ENCODE data around the gene GGNBP2. TPM values are rescaled to one million over a fixed set of nuclear protein-coding genes. Genes with fewer than 3 reads are reported as not detected.
"Not testable (repeated sequence)": the region's sequence is repeated elsewhere in the genome, so short reads cannot be mapped to it uniquely, and the experiment has no call there.

GGNBP2 gene
- total RNA-seq, 2 donors from 2014 or later, result 162 to 174 TPM

DNA sequence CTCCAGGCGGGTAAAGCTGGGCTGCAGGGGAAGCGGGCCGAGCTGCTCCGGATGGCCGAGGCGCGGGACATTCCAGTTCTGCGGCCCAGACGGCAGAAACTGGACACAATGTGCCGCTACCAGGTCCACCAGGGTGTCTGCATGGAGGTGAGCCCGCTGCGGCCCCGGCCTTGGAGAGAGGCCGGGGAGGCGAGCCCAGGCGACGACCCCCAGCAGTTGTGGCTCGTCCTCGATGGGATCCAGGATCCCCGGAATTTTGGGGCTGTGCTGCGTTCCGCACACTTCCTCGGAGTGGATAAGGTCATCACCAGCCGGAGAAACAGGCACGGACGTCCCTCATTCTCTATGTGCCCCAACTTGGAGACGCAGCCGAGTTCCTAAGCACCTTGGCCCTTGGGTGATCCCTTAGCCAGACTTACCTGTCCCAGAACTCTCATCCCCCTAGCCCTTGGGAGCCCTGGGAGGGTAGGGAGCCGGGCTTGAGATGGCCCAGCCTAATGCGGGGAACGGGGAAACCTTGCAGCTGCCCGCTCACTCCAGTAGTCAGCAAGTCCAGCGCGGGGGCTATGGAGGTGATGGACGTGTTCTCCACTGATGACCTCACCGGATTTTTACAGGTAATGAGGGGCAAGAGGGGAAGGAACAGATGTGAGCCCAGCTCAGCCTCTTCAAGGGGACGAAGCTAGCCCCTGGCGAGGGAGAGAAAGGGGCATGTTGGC is 57.5 kb downstream of the GGNBP2 start:
- H3K9me3 ChIP-seq (ENCODE audit: control insufficient read depth, low read length, poor library complexity, severe bottlenecking), result no peaks in the 10 kb centered on the region
- DNase-seq (no peak), ATAC-seq (peak; percentile 6)
- Mint-ChIP-seq H3K27ac (peak overlapping the region; percentile 96), H3K4me3 (peak overlapping the region; percentile 96), H3K4me1 (peaks cover 38% of the 10 kb centered on the region), H3K27me3 (no peaks in the 10 kb centered on the region), H3K36me3 (ENCODE audit: low read depth) (peaks cover 6% of the 10 kb centered on the region)

DNA sequence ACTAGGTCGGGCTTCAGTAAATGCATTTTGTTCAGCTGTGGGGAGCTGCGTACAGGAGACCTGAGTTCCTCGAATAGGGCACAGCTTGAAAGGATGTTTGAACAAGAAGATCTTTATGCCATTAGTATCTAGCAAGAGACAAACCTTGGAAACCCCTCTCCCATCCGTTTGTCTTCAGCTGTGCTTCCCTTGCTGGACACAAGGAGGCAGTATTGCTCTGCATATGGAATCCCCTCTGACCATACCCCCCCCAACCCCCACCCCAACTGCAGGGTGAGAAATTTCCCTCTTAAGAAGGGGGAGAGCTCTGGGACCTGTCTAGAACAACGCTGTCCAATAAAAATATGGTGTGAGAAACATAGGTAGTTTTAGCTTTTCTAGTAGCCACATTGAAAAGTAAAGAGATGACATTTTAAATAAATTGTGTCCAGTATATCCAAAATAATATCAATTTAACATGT is 58.2 kb downstream of the GGNBP2 start:
- ATAC-seq (peak; percentile 62), DNase-seq (peak; percentile 40 to 52 (median 50))
- no peak overlapping the region for H3K27ac Mint-ChIP-seq
- H3K9me3 ChIP-seq (ENCODE audit: control insufficient read depth, low read length, poor library complexity, severe bottlenecking), result no peaks in the 10 kb centered on the region
- H3K4me1 Mint-ChIP-seq, result peaks cover 40% of the 10 kb centered on the region
- H3K4me3 Mint-ChIP-seq, result peak overlapping the region; percentile 96
- H3K27me3 Mint-ChIP-seq, result no peaks in the 10 kb centered on the region
- peaks cover 6% of the 10 kb centered on the region for H3K36me3 Mint-ChIP-seq (ENCODE audit: low read depth)

DNA sequence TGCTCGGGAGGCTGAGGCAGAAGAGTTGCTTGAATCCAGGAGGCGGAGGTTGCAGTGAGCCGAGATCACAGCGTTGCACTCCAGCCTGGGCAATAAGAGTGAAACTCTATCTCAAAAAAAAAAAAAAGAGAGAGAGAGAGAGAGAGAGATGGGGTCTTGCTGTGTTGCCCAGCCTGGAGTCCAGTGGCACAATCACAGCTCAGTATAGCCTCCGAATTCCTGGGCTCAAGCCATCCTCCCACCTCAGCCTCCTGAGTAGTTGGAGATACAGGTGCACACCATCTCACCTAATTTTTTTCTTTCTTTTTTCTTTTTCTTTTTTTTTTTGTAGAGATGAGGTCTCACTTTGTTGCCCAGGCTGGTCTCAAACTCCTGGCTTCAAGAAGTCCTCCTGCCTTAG is 60.3 kb downstream of the GGNBP2 start:
- H3K27ac Mint-ChIP-seq; ATAC-seq; H3K4me3 Mint-ChIP-seq; H3K9me3 ChIP-seq (ENCODE audit: control insufficient read depth, low read length, poor library complexity, severe bottlenecking); H3K36me3 Mint-ChIP-seq (ENCODE audit: low read depth); DNase-seq; H3K27me3 Mint-ChIP-seq: not testable (repeated sequence)
- H3K4me1 Mint-ChIP-seq, result peaks cover 48% of the 10 kb centered on the region

DNA sequence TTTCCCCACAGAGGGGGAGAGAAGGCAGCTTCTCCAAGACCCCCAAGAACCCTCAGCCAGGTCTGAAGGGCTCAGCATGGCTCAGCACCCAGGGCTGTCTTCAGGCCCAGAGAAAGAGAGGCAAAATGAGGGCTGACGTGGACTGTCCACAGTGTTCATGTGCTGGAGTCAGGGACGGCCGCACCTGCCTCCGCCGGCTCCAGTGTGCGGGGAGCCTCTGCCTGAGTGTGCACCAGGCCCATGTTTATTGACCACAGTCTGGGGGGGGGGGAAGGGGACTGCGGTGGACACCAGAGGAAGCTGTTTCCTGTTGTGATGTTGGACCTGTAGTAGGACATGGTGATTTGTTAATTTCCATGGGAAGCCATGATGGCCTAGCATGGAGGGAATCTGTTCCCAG is 63.6 kb downstream of the GGNBP2 start:
- DNase-seq, result no peak
- Mint-ChIP-seq H3K4me3 (no peak overlapping the region), H3K27ac (no peak overlapping the region), H3K27me3 (no peaks in the 10 kb centered on the region), H3K36me3 (ENCODE audit: low read depth) (peaks cover 6% of the 10 kb centered on the region), H3K4me1 (peaks cover 29% of the 10 kb centered on the region)
- no peaks in the 10 kb centered on the region for H3K9me3 ChIP-seq (ENCODE audit: control insufficient read depth, low read length, poor library complexity, severe bottlenecking)
- no peak for ATAC-seq

DNA sequence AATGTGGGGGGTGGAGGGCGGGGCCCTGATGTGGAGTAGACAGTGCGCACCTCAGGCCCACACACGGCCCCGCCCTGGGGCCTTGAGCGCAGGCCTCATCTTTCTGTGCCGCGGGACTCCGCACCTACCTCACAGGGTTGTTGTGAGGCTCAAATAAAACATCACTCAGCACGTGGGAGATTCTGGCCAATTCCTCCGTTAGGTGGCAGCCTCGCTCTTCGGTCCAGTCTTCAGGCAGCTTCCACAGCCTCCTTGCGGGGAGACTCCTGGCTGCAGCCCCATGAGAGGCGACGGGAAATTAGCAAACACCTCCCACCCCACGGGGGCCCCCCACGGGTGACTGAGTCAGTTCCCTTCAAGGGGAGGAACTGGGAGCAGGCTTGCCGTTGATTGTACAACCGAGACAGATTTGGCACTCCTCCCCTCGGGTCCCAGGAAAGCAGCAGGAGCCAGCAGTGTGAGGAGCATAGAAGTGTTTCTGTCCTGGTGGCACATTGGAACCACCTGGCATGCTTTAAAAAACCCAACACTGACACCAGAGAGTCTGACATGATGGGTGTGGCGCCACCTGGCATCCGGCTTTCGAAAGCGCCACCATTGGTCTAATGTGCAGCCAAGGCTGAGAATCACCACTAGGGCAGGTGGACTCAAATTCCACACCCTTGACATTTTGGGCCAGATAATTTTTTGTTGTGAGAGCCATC is 64.2 kb downstream of the GGNBP2 start:
- Mint-ChIP-seq H3K4me1 (peaks cover 26% of the 10 kb centered on the region), H3K27me3 (no peaks in the 10 kb centered on the region), H3K4me3 (peak overlapping the region; percentile 59), H3K27ac (no peak overlapping the region), H3K36me3 (ENCODE audit: low read depth) (peaks cover 6% of the 10 kb centered on the region)
- DNase-seq (no peak), ATAC-seq (peak; percentile 71)
- no peaks in the 10 kb centered on the region for H3K9me3 ChIP-seq (ENCODE audit: control insufficient read depth, low read length, poor library complexity, severe bottlenecking)

DNA sequence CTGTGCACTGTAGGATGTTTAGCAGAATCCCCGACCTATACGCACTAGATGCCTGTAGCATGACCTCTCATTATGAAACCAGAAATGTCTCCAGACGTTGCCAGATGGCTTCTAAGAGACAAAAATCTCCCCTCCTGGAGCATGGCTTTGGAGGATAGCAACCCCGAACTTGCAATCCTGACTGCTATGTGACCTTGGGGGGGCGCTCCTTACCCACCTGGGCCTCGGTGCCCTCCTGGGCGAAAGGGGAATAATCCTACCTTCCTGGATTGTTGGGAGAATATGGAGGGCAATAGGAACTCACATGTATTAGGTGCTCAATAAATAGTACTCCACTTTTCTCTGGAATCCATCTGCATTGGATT is 64.8 kb downstream of the GGNBP2 start:
- DNase-seq, result no peak
- no peak overlapping the region for H3K4me3 Mint-ChIP-seq
- ATAC-seq, result no peak
- no peak overlapping the region for H3K27ac Mint-ChIP-seq
- H3K36me3 Mint-ChIP-seq (ENCODE audit: low read depth), result peaks cover 4% of the 10 kb centered on the region
- H3K4me1 Mint-ChIP-seq, result peaks cover 21% of the 10 kb centered on the region
- no peaks in the 10 kb centered on the region for H3K27me3 Mint-ChIP-seq
- no peaks in the 10 kb centered on the region for H3K9me3 ChIP-seq (ENCODE audit: control insufficient read depth, low read length, poor library complexity, severe bottlenecking)

DNA sequence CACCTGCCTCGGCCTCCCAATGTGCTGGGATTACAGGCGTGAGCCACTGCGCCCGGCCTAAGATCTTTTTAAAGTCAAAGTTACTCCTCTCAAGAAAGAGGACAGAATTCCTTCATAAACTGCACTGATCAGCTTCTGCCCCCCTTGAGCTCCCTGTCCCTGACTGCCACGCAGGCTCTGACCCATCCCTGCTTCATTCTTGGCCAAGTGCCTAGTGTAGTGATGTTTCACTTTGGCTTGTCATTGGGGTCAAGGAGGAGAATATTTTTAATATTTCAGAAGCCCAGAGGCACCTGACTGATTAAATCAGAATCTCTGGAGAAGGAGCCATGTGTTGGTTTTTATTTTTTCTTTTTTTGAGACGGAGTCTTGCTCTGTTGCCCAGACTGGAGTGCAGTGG is 65.8 kb downstream of the GGNBP2 start:
- Mint-ChIP-seq H3K4me1 (peaks cover 17% of the 10 kb centered on the region), H3K27ac (no peak overlapping the region), H3K27me3 (no peaks in the 10 kb centered on the region), H3K36me3 (ENCODE audit: low read depth) (peaks cover 4% of the 10 kb centered on the region), H3K4me3 (no peak overlapping the region)
- ATAC-seq, result no peak
- H3K9me3 ChIP-seq (ENCODE audit: control insufficient read depth, low read length, poor library complexity, severe bottlenecking), result no peaks in the 10 kb centered on the region
- no peak for DNase-seq

DNA sequence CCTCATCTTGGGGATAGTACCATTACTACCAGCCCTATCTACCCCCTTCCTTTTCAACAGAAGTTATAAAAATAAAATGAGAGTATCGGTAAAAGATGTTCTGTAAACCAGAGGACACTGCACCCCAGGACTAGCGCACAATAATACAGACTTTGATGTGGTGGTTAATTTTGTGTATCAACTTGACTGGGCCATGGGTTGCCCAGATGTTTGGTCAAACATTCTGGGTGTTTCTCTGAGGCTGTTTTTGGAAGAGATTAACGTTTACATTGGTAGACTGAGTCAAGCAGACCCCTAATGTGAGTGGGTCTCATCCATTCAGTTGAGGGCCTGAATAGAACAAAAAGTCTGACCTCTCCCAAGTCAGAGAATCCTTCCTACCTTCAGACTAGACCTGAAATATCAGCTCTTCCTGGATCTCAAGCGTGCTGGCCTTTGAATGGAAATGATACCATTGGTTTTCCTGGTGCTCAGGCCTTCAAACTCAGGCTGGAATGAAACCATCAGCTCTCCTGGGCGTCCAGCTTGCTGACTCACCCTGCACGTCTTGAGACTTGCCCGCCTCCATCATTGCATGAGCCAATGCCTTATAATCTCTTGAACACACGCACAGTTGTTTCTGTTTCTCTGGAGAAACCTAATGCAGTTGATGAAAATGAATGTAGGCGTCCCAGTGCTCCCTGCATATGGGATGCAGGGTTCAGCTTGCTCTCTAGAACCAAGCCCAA is 66.8 kb downstream of the GGNBP2 start:
- H3K4me3 Mint-ChIP-seq, result no peak overlapping the region
- no peak overlapping the region for H3K27ac Mint-ChIP-seq
- no peak for ATAC-seq

DNA sequence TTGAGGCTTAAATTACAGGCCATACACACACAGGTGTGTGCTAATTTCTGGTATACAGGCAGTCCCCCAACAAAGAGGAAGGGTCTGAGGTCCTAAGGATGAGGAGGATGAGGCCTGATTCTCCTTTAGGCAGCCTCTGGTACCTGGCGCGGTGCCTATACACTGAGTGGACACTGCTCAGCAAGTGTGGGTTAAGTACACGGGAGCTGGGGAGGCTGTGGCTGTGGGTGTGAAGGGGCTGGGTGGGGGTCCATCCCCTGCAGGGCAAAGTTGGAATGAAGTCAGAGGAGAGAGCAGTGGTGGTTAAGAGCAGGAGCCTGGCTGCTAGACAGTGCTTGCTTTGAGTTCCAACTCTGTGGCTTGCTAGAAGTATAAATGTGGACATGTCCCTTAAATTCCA is 67.6 kb downstream of the GGNBP2 start:
- H3K27me3 Mint-ChIP-seq, result no peaks in the 10 kb centered on the region
- DNase-seq (no peak), ATAC-seq (no peak)
- H3K36me3 Mint-ChIP-seq (ENCODE audit: low read depth), result no peaks in the 10 kb centered on the region
- no peak overlapping the region for H3K27ac Mint-ChIP-seq
- no peaks in the 10 kb centered on the region for H3K9me3 ChIP-seq (ENCODE audit: control insufficient read depth, low read length, poor library complexity, severe bottlenecking)
- H3K4me1 Mint-ChIP-seq, result peaks cover 10% of the 10 kb centered on the region
- no peak overlapping the region for H3K4me3 Mint-ChIP-seq

More for the DNA sequence above, 66.8 kb downstream of the GGNBP2 start:
- H3K36me3 Mint-ChIP-seq (ENCODE audit: low read depth), result no peaks in the 10 kb centered on the region
- H3K27me3 Mint-ChIP-seq, result no peaks in the 10 kb centered on the region
- H3K9me3 ChIP-seq (ENCODE audit: control insufficient read depth, low read length, poor library complexity, severe bottlenecking), result no peaks in the 10 kb centered on the region
- no peak for DNase-seq
- H3K4me1 Mint-ChIP-seq, result peaks cover 10% of the 10 kb centered on the region

DNA sequence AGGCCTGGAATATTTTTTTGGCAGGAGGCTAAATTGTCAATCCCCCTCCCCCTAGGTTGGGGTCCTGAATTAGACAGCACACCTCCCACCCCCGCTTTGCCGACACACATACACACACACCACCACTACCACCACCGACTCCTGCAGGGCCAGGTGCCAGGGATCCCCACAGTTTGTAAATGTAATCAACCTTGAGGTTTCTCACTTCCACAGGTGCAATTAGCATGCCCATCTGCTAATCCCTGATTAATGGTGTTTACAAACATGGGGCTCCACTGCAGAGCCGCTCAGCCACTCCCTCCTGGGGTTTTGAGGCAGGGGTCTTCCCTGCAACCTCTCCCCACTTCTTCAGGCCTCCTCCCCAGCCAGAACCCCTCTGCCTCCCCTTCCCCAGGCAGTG is 68.4 kb downstream of the GGNBP2 start:
- H3K9me3 ChIP-seq (ENCODE audit: control insufficient read depth, low read length, poor library complexity, severe bottlenecking), result no peaks in the 10 kb centered on the region
- no peak for DNase-seq
- Mint-ChIP-seq H3K27ac (no peak overlapping the region), H3K27me3 (no peaks in the 10 kb centered on the region), H3K4me3 (no peak overlapping the region), H3K4me1 (peaks cover 6% of the 10 kb centered on the region), H3K36me3 (ENCODE audit: low read depth) (no peaks in the 10 kb centered on the region)
- no peak for ATAC-seq

DNA sequence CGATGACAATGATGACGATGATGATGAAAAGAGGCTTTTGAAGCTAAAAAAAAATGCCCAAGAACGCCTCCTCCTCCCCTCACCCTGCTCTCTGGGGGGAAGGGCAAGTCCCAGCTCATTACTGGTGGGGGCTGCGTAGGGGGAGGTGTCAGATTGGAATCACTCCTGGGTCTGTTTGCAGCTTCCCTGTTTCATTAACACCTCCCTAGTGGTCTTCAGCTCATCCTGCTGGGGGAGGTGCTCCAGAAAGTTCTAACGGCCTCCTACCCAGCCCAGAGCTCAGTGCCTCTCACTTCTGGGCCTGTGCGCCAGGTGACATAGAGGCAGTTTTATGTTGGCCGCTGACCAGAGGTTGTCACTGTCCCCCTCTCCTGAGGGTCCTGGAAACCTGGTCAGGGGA is 69.4 kb downstream of the GGNBP2 start:
- DNase-seq (no peak), ATAC-seq (no peak)
- H3K36me3 Mint-ChIP-seq (ENCODE audit: low read depth), result no peaks in the 10 kb centered on the region
- H3K27me3 Mint-ChIP-seq, result no peaks in the 10 kb centered on the region
- peaks cover 6% of the 10 kb centered on the region for H3K4me1 Mint-ChIP-seq
- H3K4me3 Mint-ChIP-seq, result no peak overlapping the region
- H3K27ac Mint-ChIP-seq, result no peak overlapping the region
- no peaks in the 10 kb centered on the region for H3K9me3 ChIP-seq (ENCODE audit: control insufficient read depth, low read length, poor library complexity, severe bottlenecking)

DNA sequence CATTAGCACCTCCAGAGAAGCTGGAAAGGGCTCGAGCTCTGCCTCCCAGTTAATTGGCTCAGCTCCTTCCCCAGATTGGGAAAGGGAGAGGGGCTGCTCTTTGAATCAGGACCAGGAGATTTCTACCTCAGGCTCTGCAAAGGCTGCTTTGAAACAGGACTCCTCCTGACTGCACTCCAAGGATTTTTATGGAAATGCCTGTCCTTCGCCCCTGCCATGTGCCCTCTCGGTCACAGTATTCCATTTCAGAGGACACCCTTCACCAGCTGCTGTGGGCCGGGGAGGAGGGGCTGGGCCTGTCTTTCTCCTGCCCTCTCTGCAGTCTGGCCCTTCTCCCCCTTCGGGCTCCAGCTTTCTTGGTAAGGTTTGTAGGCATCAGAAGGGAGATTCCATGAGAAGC is 70.2 kb downstream of the GGNBP2 start:
- Mint-ChIP-seq H3K27ac (no peak overlapping the region), H3K36me3 (ENCODE audit: low read depth) (no peaks in the 10 kb centered on the region), H3K4me1 (no peaks in the 10 kb centered on the region), H3K4me3 (no peak overlapping the region), H3K27me3 (no peaks in the 10 kb centered on the region)
- H3K9me3 ChIP-seq (ENCODE audit: control insufficient read depth, low read length, poor library complexity, severe bottlenecking), result no peaks in the 10 kb centered on the region
- ATAC-seq (no peak), DNase-seq (no peak)

Measured in T-helper 17 cell (primary cell).